ENCODE data around the gene IRX6. TPM values are rescaled to one million over a fixed set of nuclear protein-coding genes. Genes with fewer than 3 reads are reported as not detected.

The IRX6 gene
- total RNA-seq, 1 experiment from 2014 or later, result not detected

GRCh38 chr16:55367301-55367811, 43.4 kb downstream of the IRX6 start:
- H3K4me2 ChIP-seq (ENCODE audit: insufficient read depth, insufficient read length, low read length), result no peak overlapping the region
- peaks cover 61% of the 10 kb centered on the region for H3K27me3 Mint-ChIP-seq (ENCODE audit: low read depth)
- no peak overlapping the region for H4K91ac ChIP-seq (ENCODE audit: insufficient read length, low read depth, low read length)
- H3K4me1 Mint-ChIP-seq, result peaks cover 6 to 16% of the 10 kb centered on the region in 2 experiments
- H3K14ac ChIP-seq (ENCODE audit: insufficient read depth, low read length), result no peak overlapping the region
- no peak overlapping the region for H3K23ac ChIP-seq (ENCODE audit: insufficient read length, low read depth, low read length)
- H2BK5ac ChIP-seq (ENCODE audit: insufficient read length, low read length), result no peak overlapping the region
- no peaks in the 10 kb centered on the region for H4K20me1 ChIP-seq (ENCODE audit: control insufficient read depth, insufficient read depth, insufficient read length)
- no peaks in the 10 kb centered on the region for H3K9me3 Mint-ChIP-seq
- TF ChIP-seq, protein P1, sequence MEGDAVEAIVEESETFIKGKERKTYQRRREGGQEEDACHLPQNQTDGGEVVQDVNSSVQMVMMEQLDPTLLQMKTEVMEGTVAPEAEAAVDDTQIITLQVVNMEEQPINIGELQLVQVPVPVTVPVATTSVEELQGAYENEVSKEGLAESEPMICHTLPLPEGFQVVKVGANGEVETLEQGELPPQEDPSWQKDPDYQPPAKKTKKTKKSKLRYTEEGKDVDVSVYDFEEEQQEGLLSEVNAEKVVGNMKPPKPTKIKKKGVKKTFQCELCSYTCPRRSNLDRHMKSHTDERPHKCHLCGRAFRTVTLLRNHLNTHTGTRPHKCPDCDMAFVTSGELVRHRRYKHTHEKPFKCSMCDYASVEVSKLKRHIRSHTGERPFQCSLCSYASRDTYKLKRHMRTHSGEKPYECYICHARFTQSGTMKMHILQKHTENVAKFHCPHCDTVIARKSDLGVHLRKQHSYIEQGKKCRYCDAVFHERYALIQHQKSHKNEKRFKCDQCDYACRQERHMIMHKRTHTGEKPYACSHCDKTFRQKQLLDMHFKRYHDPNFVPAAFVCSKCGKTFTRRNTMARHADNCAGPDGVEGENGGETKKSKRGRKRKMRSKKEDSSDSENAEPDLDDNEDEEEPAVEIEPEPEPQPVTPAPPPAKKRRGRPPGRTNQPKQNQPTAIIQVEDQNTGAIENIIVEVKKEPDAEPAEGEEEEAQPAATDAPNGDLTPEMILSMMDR (conservative IDR thresholded peaks at IDR 0.05), result no peak
- H2BK120ac ChIP-seq (ENCODE audit: low read depth, low read length, poor library complexity, severe bottlenecking), result no peak overlapping the region
- no peak overlapping the region for H3T11ph ChIP-seq (ENCODE audit: low read length)
- H3K27ac Mint-ChIP-seq, result no peak overlapping the region
- no peak overlapping the region for H3K27ac ChIP-seq (ENCODE audit: insufficient read length, low read depth, low read length)
- no peak overlapping the region for H2AFZ ChIP-seq (ENCODE audit: low read length)
- H3K4me3 Mint-ChIP-seq, result no peak overlapping the region
- no peak overlapping the region for H3K9ac ChIP-seq (ENCODE audit: extremely low read depth, insufficient read length, low read length)
- H2BK15ac ChIP-seq (ENCODE audit: low read depth, low read length), result no peak overlapping the region
- no peaks in the 10 kb centered on the region; the same call in 1 of the 2 replicates for H3K27me3 ChIP-seq (ENCODE audit: insufficient read depth, low read length)
- no peaks in the 10 kb centered on the region for H3K79me2 ChIP-seq (ENCODE audit: insufficient read depth, low read length)
- H3K18ac ChIP-seq (ENCODE audit: insufficient read length, low read depth, low read length), result no peak overlapping the region
- H3K23me2 ChIP-seq (ENCODE audit: insufficient read length, low read depth, low read length, poor library complexity, severe bottlenecking), result no peaks in the 10 kb centered on the region
- no peak overlapping the region for H4K8ac ChIP-seq (replicated peaks; ENCODE audit: insufficient read length, low read depth, low read length)
- no peak for DNase-seq
- no peaks in the 10 kb centered on the region for H3K9me3 ChIP-seq (ENCODE audit: control insufficient read depth, low read depth, low read length)
- H3K56ac ChIP-seq (ENCODE audit: insufficient read length, low read depth, low read length), result no peak overlapping the region
- no peaks in the 10 kb centered on the region for H3K36me3 Mint-ChIP-seq (ENCODE audit: insufficient read depth in 1 of 3, low read depth in 3 of 3)
- no peak overlapping the region for H2AK5ac ChIP-seq (ENCODE audit: insufficient read length, low read length)
- H2BK20ac ChIP-seq (ENCODE audit: low read depth, low read length, poor library complexity, severe bottlenecking), result no peak overlapping the region
- H3K4me1 ChIP-seq (ENCODE audit: insufficient read depth, low read length), result no peaks in the 10 kb centered on the region
- H3K79me1 ChIP-seq (ENCODE audit: insufficient read depth, low read depth, low read length, poor library complexity, severe bottlenecking), result no peaks in the 10 kb centered on the region
- no peak overlapping the region for H3K4ac ChIP-seq (ENCODE audit: low read depth, low read length)
- H4K5ac ChIP-seq (ENCODE audit: insufficient read length, low read depth, low read length), result no peak overlapping the region
- H2BK12ac ChIP-seq (ENCODE audit: insufficient read length, low read depth, low read length), result no peak overlapping the region
- no CpG with 5 or more reads among the region's 4 CpGs for WGBS (ENCODE audit: extremely low coverage, insufficient read length, low lambda C conversion rate)
